Activated T-cell treated with anti-CD3 and anti-CD28 coated beads, Interleukin-2, amount 50 U/mL, for 1 hour (primary cell): ENCODE results near the gene RRN3.
"Not testable (repeated sequence)": the region's sequence is repeated elsewhere in the genome, so short reads cannot be mapped to it uniquely, and the experiment has no call there.

ENCODE experiments used
- DNase-seq: peaks from one replicate; pipeline ENCODE4 v3.0.0-alpha.2; 2020

Gene RRN3

GRCh38 chr16:15050440-15050839 lies 43.6 kb downstream of the RRN3 start:
- DNase-seq = not testable (repeated sequence)

DNA sequence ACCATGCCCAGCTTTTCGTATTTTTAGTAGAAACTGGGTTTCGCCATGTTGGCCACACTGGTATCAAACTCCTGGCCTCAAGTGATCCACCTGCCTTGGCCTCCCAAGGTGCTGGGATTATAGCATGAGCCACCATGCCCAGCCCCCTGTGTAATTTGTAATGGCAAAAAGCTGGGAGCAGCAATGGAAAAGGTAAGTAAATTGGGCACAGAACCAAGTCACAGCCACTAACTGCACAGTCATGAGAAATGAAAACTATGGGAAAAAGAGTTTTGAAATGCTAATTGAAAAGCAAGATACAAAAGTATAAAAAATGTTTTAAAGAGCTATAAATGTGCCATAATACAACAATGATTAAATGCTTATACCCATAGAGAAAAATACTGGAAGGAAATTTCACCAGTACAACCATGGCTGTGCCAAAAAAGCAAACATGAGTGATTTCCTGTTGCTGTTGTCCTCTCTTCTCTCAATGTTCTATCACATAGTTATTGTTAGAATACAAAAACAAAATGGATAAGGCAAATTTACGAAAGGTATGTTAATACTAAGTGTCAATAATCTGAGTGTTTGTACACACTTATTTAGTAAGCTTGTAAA lies 44.4 kb downstream of the RRN3 start:
- DNase-seq = no peak

GRCh38 chr16:15046692-15047376 lies 47.2 kb downstream of the RRN3 start:
- DNase-seq = no peak

GRCh38 chr16:15045270-15045669 lies 48.8 kb downstream of the RRN3 start:
- DNase-seq = not testable (repeated sequence)

- no peak for DNase-seq
These were observed 49.8 kb downstream of the RRN3 start for GRCh38 chr16:15044286-15044685.

- no peak for DNase-seq
These were observed 50.7 kb downstream of the RRN3 start for GRCh38 chr16:15043344-15043743.

DNA sequence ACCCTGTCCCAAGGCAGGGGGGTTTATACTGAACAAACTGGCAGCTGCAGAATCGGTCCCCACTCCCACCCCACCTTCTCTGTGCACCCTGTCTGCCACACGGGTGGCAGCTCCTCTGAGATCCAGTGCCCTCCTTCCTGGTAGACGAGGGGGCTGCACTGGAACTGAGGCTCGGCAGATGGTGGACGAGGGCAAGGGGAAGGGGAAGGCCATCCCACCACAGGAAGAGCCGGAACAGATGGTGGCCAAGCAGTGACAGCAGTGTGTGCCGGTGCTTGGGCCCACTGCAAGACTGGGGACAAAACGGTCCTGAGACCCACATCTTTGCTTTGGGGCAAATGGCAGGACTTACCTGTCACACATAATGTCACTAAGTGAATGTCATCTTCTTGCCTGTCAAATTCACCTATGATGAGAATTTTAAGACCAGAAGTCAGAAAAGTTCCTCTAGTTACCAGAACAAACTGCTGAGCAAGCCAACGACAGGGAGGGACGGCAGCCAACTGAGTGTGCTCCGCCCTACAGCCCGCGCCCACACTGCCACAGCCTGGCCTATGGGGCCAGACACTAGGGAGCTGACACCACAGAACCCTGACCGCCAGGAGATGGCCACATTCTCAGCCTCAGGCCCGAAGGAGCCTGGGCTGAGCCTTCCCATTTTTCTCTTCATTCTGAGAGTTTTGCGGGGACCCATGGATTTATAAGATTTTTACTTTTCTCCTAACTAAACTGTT lies 52.6 kb downstream of the RRN3 start:
- no peak for DNase-seq

DNA sequence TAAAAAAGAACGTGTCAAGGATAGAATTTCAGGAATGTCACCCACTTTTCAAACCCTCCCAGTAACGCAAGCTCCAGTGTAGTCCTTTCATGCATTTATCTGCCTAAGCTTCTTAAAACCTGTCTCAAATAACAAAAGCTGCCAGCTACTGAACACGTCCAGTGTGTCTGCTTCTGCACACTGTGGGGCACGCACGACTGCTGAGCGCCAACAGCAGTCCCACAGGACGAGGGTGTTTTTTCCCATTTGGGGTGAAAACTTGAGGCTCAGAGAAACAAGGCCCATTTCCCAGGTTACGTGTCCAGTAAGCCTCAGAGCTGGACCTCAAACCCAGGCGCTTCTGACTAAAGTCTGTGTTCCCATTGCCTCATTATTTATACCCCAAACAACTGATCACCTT lies 55.4 kb downstream of the RRN3 start:
- no peak for DNase-seq

GRCh38 chr16:15037745-15038144 lies 56.3 kb downstream of the RRN3 start:
- no peak for DNase-seq

GRCh38 chr16:15037003-15037402 lies 57.1 kb downstream of the RRN3 start:
- DNase-seq = no peak

- DNase-seq = no peak
These were observed 58.8 kb downstream of the RRN3 start for GRCh38 chr16:15035163-15035729.

DNA sequence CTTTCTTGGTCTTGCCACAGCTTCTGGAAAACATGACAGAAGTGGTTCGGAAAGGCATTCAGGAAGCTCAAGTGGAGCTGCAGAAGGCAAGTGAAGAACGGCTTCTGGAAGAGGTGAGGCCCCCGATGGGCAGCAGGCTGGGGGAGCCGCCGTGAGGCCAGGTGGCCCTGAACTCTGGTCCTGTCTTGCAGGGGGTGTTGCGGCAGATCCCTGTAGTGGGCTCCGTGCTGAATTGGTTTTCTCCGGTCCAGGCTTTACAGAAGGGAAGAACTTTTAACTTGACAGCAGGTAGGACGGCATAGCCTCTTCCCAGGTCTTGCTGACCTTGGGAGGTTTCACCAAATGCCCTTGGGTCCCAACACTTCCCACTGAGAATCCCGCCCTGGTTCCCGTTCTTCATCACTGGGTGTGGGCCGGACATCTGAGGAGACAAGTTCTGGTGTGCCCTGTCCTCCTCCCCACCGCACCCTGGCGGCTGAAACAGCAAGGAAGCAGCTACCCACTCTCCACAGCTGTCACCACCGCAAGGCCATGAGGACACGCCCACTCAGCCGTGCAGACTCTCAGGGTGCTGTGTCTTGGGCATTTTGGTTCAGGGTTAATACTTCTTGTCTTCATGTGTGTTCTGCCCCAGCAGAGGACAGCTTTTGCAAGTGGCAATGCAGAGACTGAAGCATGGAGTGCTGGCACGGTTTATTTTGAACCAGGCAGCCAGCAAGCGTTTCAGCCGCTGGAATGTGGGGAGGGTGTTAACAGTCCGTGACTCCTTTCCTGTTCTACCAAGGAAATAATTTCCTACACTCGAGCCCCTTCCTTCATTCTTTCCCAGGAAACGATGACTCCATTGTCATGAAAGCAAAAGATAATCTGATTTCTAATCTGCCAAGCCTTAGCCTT lies 59.6 kb downstream of the RRN3 start:
- DNase-seq = no peak

- no peak for DNase-seq
These were observed 60.8 kb downstream of the RRN3 start for GRCh38 chr16:15033309-15033707.

DNA sequence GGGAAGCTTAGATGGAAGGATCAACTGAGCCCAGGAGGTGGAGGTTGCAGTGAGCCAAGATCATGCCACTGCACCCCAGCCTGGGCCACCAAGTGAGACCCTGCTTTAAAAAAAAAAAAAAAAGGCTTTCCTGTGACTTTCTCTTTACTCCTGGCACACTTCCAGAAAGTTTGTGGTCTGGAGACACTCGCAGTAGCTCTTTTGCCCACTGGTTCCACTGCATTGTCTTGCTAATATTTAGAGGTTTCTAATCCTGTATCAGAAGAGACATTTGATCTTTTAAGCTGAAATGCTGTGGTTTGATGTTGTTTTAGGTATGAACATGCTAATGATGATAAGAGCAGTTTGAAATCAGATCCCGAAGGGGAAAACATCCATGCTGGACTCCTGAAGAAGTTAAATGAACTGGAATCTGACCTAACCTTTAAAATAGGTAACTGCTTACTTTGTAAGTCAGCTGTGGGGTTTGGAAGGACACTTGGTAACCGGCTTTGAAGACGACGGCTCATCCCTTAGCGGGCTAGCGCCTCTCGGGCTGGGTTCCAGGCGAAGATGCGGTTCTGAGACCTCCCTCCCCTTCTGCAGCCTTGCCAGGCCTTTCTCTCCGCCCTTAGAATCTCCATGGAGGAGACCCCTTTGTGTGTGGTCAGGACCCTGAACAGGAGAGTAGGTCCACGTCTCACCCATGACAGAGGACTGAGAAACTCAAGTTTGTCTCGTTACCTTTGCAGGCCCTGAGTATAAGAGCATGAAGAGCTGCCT lies 61.3 kb downstream of the RRN3 start:
- DNase-seq = no peak

DNA sequence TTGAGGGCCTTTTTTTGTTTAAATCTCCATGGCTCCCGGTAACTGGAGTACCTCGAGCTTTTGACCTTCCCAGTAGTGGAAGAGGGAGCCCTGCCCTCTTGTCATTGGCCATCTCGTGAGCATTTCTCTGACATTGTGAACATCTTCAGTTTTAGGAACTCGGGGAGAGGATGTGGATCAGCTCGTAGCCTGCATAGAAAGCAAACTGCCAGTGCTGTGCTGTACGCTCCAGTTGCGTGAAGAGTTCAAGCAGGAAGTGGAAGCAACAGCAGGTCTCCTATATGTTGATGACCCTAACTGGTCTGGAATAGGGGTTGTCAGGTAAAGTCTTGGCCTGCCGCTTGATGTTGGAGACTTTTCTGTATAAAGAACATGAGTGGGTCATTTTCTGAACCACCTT lies 62.5 kb downstream of the RRN3 start:
- no peak for DNase-seq

DNA sequence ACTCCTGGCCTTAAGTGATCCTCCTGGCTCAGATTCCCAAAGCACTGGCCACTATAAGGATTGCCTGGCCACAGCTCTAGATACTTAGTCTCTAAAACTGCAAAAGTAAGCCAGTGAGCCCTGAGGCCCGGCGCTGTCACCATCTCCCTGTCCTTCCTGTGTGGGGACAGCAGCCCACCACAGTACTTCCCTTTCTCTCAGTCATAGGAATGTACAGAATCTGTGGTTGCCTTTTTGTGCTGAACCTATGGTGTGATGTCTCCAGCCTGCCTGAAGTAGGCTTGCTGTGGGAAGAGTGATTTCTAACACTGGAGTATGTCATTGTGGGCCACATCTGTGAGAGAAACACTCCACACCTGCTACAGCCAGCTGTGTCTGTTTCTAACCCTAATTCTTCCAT lies 62.9 kb downstream of the RRN3 start:
- DNase-seq = no peak

DNA sequence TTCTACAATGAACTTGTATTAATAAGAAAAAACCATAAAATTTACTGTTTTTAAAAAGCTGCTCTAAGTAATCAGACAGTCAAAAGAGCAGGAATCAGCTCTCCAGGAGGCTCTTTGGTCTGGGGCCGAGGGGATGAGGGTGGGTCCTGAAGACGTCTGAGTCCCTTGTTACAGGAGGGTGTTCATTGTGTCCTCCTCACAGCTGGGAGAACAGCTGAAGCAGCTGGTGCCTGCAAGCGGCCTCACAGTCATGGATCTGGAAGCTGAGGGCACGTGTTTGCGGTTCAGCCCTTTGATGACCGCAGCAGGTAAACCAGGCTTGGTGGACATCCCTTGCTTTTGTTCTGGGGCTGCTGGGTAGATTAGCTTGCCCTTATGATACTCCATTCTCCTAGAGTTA lies 64.3 kb downstream of the RRN3 start:
- DNase-seq = not testable (repeated sequence)

- DNase-seq = not testable (repeated sequence)
These were observed 65.0 kb downstream of the RRN3 start for GRCh38 chr16:15028801-15029698.

DNA sequence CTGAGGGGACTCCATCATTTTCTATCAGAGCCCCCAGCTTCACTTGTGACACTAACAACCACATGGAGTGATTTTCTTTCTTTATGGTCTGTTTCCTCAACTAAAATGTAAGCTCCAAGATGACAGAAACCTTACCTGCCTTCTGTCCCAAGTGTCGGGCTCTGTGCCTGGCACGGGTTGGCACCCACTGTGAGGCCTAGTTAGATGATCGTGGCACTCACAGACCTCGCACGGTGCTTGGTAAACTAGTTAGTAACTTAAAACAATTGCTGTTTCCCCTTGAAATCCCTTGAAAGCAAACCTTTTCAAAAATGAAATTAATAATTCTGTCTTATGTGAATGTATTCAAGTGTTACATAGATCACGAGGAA lies 65.7 kb downstream of the RRN3 start:
- DNase-seq = not testable (repeated sequence)

DNA sequence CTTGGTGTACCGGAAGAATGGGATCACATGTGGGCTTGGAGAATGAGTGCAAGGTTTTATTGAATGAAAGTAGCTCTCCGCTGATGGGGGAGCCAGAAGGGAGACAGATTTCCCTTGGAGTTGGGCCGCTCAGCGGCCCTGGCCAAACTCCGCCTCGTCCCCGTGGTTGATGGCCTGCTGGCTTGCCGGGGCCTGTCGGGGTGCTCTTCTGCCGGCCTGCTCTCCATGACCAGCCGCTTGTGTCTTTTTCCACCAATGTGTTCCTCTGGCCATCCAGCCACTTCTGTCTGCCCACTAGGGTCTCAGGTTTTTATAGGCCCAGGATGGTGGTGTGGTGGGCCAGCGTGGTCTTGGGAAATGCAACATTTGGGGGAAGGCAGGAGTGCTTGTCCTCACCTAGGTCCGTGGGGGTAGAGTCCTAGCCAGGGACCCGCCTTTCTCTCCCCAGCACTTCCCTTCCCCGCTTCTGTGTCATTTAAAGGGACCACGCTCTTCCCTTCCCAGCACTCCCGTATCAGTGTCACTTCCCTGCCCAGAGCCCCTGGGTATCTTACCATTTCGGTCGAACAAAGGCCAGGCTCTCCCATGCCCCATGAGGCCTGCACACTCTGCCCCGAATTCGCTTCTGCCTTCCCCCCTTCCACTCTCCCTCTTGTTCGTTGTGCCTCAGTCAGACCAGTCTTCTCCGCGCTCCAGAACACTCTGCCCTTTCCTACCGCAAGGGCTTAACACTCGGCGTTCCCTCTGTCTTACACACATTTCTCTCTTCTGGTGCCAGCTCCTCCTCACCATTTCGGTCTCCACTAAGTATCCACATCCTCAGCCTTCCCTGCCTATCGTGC lies 66.3 kb downstream of the RRN3 start:
- not testable (repeated sequence) for DNase-seq
